Posterior cingulate gyrus (tissue), 11 donors: ENCODE measurements around the gene TRPC4AP.

Source experiments
- DNase-seq, 10 donors: peaks; one replicate each; pipeline versions ENCODE4 v3.0.0 to v3.0.0-alpha.2; 2020 to 2021; ENCODE audit warnings: mixed read lengths in 3 of 10
- intact Hi-C: fragments of 100-400 bp; cut with DNase I; formaldehyde crosslinking; loops from one replicate; pipeline ENCODE4 v1.15.1; 2023

TRPC4AP gene

DNA sequence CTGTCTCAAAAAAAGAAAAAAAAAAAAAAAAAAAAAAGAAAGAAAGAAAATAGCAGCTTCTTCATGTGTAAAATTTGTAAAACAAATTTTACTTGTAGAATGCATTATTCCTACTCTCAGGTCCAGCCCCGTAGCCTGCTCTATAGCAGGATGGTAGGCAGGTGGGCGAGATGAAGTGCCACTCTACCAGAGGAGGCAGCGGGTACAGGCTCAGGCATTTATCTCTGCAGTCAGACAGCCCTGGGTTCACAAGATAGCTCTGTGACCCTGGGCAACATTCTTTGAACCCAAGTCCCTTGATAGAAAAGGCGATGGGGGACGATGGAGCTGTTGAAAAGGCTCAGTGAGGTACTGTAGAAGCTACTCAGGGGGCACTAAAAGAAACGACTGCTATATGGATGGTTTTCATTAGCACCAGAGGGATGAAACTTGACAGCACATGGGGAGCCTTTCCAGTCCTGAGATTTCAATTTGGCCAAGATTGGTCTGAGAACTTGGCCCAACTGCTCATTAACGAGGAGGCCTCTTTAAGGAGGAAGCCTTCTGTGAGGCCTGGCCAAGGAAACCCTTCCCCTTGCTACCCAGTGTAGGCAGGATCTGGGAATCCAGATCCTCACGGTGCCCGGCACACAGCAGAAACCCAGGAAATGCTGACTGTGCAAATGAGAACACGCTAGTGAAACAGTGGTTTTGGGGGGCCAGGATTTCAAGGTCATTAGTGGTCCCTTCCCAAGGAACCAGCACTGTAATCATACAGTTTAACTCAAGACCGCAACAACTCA, 73.8 kb downstream of the TRPC4AP start:
- DNase-seq: no peak
- intact Hi-C loops: no loop called here

GRCh38 chr20:35017099-35017835, 75.3 kb downstream of the TRPC4AP start:
- no peak for DNase-seq
- intact Hi-C loops: no loop called here

DNA sequence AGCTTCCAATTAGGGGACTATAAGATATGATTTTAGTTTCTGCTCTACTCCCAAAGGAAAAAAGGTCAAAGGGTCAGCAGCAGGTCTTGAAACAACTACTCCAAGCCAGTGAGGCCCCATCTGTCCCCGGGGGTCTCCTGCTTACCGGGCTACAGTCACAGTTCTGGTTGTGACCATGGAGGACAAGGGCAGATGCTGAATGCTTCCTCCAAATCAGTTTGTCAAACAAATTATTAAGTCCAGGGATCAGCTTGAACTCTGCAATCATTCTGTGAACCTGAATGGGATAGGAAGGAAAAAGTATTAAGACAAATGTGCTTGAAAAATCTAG, 76.8 kb downstream of the TRPC4AP start:
- no peak for DNase-seq
- intact Hi-C loops: no loop called here

DNA sequence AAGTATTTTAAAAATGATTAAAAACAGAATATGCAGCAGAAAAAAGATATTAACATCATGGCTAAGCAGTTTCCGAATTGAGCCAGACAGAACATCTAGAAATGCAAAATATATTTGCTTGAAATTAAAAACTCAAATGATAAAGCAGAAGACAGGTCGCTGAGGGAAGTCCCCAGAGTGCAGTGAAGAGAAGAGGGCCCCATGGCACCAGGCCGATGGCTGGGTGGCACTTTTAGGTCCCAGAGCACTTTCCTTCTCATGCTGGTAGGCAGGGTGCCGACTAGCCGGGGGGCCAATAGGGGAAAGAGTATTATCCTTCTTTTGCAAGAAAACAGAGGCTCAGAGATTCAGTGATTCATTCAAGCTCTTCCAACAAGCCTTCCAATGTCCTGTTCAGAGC, 78.1 kb downstream of the TRPC4AP start:
- intact Hi-C loops: no loop called here
- no peak for DNase-seq

GRCh38 chr20:35013421-35014411, 78.9 kb downstream of the TRPC4AP start:
- DNase-seq: no peak
- intact Hi-C loops: no loop called here

DNA sequence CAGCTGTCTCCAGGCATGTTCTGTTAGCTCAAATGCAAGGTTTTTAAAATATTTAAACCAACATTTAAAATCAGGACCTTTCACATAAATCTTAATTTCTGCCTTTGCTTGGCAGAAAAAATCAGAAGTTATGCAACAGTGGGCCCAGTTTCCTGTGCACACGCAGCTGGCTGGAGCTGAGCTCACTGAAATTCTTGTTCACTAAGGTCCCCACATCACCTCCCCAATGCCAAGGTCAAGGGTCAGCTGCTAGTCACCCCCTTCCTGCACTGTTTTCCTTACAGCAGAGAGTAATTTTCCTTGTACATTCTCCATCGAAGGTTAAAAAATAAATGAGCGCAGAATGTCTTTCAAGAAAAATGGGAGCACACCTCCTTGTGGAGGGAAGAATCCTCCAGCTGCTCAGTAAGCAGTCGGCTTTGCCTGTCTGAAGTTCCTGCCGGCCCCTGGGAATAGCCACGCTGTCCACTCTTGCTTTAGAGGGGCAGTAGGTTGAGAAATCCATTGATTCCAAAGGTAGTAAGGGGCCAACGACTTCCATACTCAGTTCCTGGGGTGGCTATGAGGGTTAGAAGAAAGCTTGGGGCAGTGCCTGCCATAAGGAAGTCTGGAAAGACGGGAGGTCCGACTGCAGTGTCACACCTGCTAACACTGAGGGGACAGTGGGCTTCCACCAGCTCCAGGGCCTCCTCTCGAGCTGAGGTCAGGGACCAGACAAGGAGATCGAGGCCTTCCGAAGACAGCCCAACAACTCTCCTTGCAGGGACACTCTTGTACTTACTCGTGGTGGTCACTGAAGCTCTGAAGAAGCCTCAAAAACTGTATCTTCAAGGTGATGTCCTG, 80.2 kb downstream of the TRPC4AP start:
- intact Hi-C loops: no loop called here
- DNase-seq: peak in 3 of 10 donors; percentile 7 to 57 (median 34)

- intact Hi-C loops: no loop called here
- DNase-seq: peak in 3 of 10 donors; percentile 1 to 49 (median 11)
Measured at GRCh38 chr20:35011589-35012226, 80.9 kb downstream of the TRPC4AP start.

DNA sequence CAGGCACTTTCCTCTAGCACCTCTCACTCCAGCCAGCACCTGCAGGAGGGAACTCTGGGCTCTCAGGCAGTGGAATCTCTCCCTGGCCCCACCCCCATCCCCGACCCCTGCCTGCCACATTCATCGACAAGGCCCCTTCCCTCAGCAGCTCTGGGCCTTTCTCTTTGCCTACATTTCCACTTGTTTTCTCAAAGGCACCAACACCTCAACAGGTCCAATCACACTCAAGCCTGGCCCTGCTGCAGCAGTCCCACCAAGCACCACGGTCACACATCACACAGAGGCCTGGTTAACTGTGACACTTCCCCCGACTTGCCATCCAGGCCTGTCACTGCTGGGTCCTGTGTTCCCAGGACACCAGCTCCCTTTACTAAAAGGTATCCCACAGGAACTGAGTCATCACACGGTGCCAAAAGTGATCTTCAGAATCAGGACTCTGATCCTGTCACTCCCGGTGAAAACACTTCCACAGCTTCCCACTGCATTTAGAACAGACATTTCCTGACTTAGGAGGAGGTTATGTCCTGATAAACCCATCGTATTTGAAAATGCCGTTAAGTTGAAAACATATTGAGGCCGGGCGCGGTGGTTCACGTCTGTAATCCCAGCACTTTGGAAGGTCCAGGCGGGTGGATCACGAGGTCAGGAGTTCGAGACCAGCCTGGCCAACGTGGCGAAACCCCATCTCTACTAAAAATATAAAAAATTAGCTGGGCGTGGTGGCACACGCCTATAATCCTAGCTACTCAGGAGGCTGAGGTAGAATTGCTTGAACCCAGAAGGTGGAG, 82.0 kb downstream of the TRPC4AP start:
- intact Hi-C loops: no loop called here
- DNase-seq: peak in 5 of 10 donors; percentile 0 to 62 (median 42)

- intact Hi-C loops: no loop called here
- DNase-seq: peak in 5 of 10 donors; percentile 1 to 54 (median 18)
Measured at GRCh38 chr20:35009665-35010328, 82.8 kb downstream of the TRPC4AP start.

DNA sequence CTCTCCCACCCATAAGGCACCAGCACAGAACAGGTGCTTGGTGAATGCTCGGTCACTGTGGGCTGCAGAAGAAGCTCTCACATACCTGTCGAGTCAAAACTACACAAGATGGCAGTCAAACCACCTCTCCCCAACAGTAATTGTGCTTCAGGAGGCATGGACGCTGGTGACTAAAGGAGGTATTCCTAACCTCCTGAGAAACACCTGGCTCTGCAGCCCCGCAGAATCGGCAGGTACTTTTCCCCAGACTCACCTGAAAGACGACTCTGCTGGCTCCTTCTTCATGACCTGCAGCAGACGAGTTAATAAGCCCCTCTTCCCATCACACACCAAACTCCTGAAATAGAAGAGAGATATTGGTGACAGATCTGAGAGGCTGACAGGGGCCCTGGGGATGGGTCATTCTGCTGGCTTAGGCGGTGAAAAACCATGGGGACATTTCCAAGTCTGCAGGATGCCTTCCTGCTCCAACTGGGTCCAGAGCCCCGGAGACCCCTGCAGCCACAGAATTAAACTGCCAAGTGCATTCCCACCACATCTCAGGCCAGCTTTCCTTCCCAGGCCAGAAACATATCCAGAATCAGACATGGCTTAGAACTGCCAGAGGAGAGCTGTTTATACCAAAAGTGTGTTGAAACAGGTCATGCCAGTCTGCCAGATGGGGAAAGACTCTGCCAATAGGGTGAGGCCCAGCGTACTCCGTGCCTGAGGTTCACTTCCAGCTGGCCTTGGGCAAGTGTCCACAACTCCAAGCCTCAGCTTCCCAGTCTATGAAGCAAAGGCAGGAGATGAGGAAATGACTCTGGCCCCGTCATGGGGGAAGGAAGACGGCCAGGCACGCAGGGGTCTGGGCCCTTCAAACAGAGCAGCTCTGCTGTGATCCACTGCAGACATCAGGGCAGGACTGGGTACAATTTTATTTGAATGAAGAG, 83.9 kb downstream of the TRPC4AP start:
- peak in 6 of 10 donors; percentile 1 to 80 (median 23) for DNase-seq
- intact Hi-C loops: no loop called here

DNA sequence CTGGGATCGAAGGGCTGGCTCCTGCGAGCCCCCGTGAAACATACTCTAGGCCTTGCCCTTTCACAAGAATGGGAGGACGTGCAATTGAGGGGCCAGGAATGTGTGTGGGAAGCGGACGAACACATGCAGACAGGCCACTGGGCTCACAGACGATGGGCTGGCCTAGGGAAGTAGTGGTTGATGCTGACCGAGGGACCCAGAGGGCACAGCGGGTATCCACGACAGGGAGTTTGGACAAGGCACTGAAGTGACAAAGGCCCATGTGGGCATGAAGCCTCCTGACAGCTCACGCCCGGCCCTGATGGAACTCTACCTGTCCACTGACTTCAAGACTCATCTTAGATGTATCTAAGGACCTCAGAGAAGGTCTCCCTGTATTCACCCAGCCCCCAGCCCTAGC, 84.7 kb downstream of the TRPC4AP start:
- peak in 5 of 10 donors; percentile 5 to 58 (median 48) for DNase-seq
- intact Hi-C loops: no loop called here

DNA sequence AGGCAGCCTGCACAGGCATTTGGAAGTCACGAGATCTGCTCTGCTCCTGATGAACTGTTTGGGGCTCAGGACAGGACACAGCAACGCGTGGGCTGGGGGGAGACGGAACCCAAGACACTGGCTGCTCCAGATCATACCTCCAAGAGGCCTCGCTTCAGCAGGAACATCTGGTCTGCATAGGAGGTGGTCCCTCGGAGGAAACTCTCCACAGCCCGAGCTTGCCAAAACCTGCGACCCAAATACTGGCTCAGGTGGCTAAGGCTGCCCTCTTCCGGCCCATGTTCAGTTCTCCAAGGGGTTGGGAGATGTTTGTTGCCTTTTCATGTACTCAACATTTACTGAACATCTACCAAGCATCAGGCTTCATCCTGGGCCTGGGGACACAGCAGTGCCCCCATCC, 85.2 kb downstream of the TRPC4AP start:
- DNase-seq: peak in 8 of 10 donors; percentile 4 to 77 (median 9)
- intact Hi-C loops: no loop called here

- intact Hi-C loops: no loop called here
- peak in 5 of 10 donors; percentile 3 to 40 (median 6) for DNase-seq
Measured at GRCh38 chr20:35006531-35006971, 86.1 kb downstream of the TRPC4AP start.

- intact Hi-C loops: no loop called here
- peak in 4 of 10 donors; percentile 1 to 78 (median 24) for DNase-seq
Measured at GRCh38 chr20:35006009-35006408, 86.6 kb downstream of the TRPC4AP start.

DNA sequence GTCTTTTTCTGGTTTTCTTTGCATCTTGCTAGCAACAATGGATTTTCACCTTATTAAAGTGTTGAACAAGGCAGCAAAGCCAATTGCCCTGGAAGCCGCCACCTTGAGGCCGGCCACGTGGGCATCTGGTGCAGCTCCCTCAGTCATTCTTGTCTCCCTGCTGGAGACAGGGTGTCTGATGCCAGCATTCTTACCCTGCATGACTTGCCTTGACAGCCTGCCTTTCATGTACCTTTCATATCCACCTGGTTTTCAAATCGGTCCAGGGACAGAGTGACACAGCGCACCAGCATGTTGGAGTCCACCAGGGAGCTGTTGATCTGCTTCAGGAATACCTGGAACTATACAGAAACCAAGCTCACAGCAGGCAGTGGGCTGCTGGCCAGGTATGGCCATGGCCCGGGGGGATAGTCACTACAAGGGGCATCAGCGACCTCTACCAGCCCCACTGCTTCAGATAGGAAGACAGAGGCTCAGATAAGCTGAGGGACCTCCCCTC, 87.1 kb downstream of the TRPC4AP start:
- intact Hi-C loops: no loop called here
- peak in 4 of 10 donors; percentile 3 to 76 (median 58) for DNase-seq

DNA sequence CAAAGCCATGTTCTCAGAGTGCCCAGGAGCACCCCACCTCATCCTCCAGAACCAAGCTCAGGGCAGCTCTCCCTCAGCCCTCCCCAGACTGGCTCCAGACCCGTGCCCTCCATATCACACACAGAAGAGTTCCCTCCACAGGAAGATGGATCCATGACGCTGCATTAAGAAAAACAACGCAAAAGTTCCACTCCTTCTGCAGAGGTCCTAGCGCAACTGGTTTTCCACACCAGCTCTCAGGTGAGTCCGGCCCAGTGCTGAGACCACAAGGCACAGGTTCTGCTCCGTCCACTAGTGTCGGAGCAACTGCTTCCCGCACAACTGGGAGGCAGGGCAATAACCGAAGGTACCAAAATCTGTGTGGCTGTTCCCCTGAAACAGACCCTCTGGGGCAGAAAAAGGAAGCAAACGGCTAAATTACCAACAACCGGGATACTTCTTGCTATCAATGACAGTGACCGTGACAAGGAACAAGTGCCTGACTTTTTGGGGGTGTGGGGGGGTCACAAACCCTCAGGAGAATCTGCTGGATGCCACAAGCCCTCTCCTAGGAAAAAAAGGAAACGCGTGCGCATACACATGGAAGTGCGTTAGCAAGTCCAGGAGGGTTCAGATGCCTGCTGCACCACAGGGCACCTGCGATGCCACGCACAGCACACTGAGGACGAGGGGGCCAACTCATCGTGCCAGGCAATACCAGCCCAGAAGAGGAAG, 87.7 kb downstream of the TRPC4AP start:
- DNase-seq: peak in 3 of 10 donors; percentile 1 to 61 (median 47)
- intact Hi-C loops: no loop called here
